Activated naive CD8-positive, alpha-beta T cell treated with anti-CD3 and anti-CD28 coated beads, Interleukin-2, amount 10 ng/mL, durations not matched to agents 7 days and 5 days (primary cell): ENCODE results near the gene TPI1. TPM values are rescaled to one million over a fixed set of nuclear protein-coding genes. Genes with fewer than 3 reads are reported as not detected.
"Not testable (repeated sequence)": the region's sequence is repeated elsewhere in the genome, so short reads cannot be mapped to it uniquely, and the experiment has no call there.

ENCODE experiments used
- ATAC-seq: fragments of 150-1000 bp; cut with Tn5 transposase; one replicate; pipeline ENCODE4 v1.10.0; 2021; ENCODE audit warnings: low read depth, moderate library complexity
- POLR2A ChIA-PET: fragments of 350-600 bp; sonication (Branson Sonifier 250); formaldehyde crosslinking; loops from one replicate; lab custom pipeline; 2021; ENCODE audit warnings: antibody characterized with exemption; lab: Charles Lee
- DNase-seq: peaks from one replicate; pipeline ENCODE4 v3.0.0; 2021
- H3K27ac Mint-ChIP-seq: one replicate; pipeline ENCODE4 v1.8.0; 2022; ENCODE audit warnings: mild to moderate bottlenecking, mixed read lengths
- H3K27me3 Mint-ChIP-seq: one replicate; pipeline ENCODE4 v1.8.0; 2022; ENCODE audit warnings: mild to moderate bottlenecking, moderate library complexity, mixed read lengths
- H3K36me3 Mint-ChIP-seq: one replicate; pipeline ENCODE4 v1.8.0; 2021; ENCODE audit warnings: mild to moderate bottlenecking, mixed read lengths
- H3K4me1 Mint-ChIP-seq: one replicate; pipeline ENCODE4 v1.8.0; 2021; ENCODE audit warnings: mixed read lengths
- H3K4me3 Mint-ChIP-seq: one replicate; pipeline ENCODE4 v1.8.0; 2022; ENCODE audit warnings: mild to moderate bottlenecking, moderate library complexity, mixed read lengths
- H3K9me3 Mint-ChIP-seq: one replicate; pipeline ENCODE4 v1.8.0; 2021; ENCODE audit warnings: mixed read lengths
- total RNA-seq, 2 experiments: library from RNA; stranded (reverse); gene quantifications; one replicate each; pipeline ENCODE4 v1.2.3, GENCODE V29; 2021

The TPI1 gene
- total RNA-seq, 2 experiments from 2014 or later: 1,129 to 1,200 TPM

DNA sequence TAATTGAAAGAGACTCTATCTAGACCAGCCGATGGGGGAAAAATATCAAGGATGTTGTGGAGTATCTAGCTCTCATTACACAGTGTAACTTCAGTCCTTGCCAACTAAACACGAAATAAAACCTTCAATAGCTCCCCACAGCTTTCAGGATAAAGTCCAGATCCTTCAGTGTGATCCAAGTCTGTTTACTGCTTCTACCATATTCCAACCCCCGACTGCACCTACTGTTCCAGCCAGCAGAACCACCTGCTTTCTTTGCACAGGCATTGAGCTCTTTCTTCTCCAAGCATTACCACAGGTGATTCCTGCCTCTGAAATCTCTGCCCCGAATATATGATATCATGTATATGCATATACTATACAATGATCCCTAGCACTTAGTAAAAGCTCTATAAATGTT, 35.1 kb downstream of the TPI1 start:
- Mint-ChIP-seq H3K27ac (peak overlapping the region; percentile 1), H3K4me3 (no peak overlapping the region), H3K4me1 (peaks cover 13% of the 10 kb centered on the region), H3K27me3 (peaks cover 2% of the 10 kb centered on the region), H3K36me3 (no peaks in the 10 kb centered on the region), H3K9me3 (no peaks in the 10 kb centered on the region)
- DNase-seq: no peak
- no peak for ATAC-seq
- POLR2A ChIA-PET: interaction anchor here (1.0 to 1.1 kb wide), 2 partner anchors 11 to 116 kb away, joined by 3 read pairs; partner anchors contain the start of gene LPCAT3

DNA sequence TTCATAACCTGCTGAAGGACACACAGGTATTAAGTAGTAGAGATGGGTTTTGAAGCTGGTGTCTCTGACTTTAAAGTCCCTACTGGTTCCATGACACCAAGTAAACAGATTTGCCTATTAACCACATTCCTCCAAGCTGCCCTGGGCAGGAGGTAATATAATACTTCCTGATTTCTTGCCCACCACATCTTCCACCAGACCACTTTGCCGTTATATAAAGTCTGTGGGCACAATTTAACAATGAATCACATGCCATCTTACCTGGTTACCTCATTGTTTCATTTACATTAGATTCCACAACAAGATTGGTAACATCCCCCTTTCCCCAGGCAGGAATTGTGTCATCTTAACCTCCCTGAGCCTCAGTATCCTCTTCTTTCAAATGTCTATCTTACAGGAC, 36.4 kb downstream of the TPI1 start:
- H3K27ac Mint-ChIP-seq: no peak overlapping the region
- DNase-seq (no peak), ATAC-seq (no peak)
- POLR2A ChIA-PET: interaction anchor here (2.3 to 2.4 kb wide), 2 partner anchors 13 to 31 kb away, joined by 14 to 17 read pairs; partner anchors contain the start of gene SPSB2
- no peaks in the 10 kb centered on the region for H3K36me3 Mint-ChIP-seq
- H3K4me3 Mint-ChIP-seq: no peak overlapping the region
- peaks cover 13% of the 10 kb centered on the region for H3K4me1 Mint-ChIP-seq
- H3K9me3 Mint-ChIP-seq: no peaks in the 10 kb centered on the region
- no peaks in the 10 kb centered on the region for H3K27me3 Mint-ChIP-seq

DNA sequence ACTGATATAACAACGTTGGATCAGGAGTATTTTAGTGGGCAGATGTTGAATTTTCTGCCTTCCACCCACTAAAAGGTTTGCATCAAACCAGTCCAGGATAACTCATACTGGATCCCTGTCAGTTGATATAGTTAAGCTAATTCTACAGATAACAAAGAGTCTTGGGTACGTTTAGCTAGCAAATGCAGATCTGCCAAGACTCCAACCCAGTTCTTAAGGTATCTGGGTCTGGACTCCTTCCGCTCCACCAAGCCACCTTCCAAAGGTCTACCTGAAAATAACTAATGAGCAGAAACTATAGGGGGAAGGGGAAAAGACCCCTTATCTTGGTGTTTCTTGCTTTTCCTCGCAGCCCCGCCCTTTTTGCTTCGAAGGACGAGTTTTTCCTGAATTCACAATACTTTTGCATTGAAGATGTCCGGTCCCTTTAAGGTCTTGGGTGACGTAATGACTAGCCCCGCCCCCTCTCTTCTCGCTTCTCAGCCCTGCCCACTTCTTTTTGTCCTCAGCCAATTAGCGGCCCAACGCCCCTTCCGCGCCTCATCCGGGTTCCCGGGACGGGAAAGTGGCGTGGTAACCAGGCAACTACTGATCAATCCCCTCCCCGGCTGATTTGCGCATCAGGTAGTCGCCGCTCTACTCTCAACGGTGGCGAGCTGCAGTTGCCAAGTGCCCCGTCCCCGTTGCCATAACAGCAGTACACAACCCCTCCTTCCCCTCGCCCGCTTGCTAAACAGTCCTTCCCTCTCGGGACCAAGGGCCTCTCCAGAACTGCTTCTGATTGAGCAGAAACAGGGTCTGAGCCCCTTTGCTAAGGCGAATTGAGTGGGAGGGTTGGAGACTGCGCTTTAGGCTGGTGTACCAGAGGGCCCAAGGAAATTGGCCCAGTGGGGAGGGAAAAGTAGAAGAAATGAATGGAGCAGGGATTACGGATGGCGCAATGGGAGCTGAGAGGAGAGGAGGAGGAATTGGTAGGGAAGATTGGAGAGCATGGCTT, 37.2 kb downstream of the TPI1 start, which contains the start of gene LRRC23:
LRRC23 (plus strand) TSS at position 543 of the 997 bp plus-strand sequence. CDS start 812 bp downstream, outside the sequence.
- peak; percentile 93 for DNase-seq
- Mint-ChIP-seq H3K4me1 (peaks cover 11% of the 10 kb centered on the region), H3K27ac (no peak within 1 kb of the TSS), H3K9me3 (no peaks in the 10 kb centered on the region), H3K4me3 (no peak within 1 kb of the TSS), H3K27me3 (no peaks in the 10 kb centered on the region), H3K36me3 (no peaks in the 10 kb centered on the region)
- ATAC-seq: peak; percentile 94
- POLR2A ChIA-PET: interaction anchor here (0.9 to 2.4 kb wide), 4 partner anchors 10 to 39 kb away, joined by 4 to 17 read pairs (median 10); partner anchors contain the start of genes C12orf57, ENO2, RNU7-1 and SPSB2

DNA sequence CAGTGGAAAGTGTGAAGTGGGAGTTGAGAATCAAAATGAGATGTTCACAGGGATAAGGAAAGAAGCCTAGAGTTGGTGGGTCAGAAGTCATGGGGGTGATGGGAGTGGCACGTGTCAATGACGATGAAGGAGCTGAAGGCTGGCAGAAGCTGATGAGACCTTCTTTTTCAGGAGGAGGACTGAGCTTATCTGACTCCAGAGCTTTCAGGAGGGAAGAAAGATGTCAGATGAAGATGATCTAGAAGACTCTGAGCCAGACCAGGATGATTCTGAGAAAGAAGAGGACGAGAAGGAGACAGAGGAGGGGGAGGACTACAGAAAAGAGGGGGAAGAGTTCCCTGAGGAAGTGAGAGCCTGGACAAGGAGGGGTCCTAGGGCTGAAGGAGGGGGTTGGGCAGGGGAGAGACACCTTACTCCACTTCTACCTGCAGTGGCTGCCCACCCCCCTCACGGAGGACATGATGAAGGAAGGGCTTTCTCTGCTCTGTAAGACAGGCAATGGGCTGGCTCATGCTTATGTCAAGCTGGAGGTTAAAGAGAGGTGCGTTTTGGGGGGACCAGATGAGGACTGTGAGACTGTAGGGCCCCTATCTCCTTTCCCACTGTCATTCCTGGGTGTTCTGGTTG, 38.2 kb downstream of the TPI1 start:
- no peaks in the 10 kb centered on the region for H3K36me3 Mint-ChIP-seq
- DNase-seq (no peak), ATAC-seq (no peak)
- H3K9me3 Mint-ChIP-seq: no peaks in the 10 kb centered on the region
- POLR2A ChIA-PET: interaction anchor here (0.7 to 2.4 kb wide), 5 partner anchors 9 to 53 kb away, joined by 3 to 17 read pairs (median 5); partner anchors contain the start of genes C12orf57, ENO2, RNU7-1 and SPSB2
- H3K4me1 Mint-ChIP-seq: peaks cover 7% of the 10 kb centered on the region
- H3K27me3 Mint-ChIP-seq: no peaks in the 10 kb centered on the region
- no peak overlapping the region for H3K27ac Mint-ChIP-seq
- H3K4me3 Mint-ChIP-seq: no peak overlapping the region

- H3K36me3 Mint-ChIP-seq, H3K27ac Mint-ChIP-seq, H3K9me3 Mint-ChIP-seq, H3K4me3 Mint-ChIP-seq, H3K27me3 Mint-ChIP-seq, DNase-seq, ATAC-seq: not testable (repeated sequence)
- H3K4me1 Mint-ChIP-seq: peaks cover 10% of the 10 kb centered on the region
- POLR2A ChIA-PET: interaction anchor here (0.7 to 2.2 kb wide), 6 partner anchors 17 to 200 kb away, joined by 3 to 9 read pairs (median 6); partner anchors contain the start of genes C12orf57 and RNU7-1
Observed at GRCh38 chr12:6908141-6908540, 40.8 kb downstream of the TPI1 start.

- Mint-ChIP-seq H3K4me1 (peaks cover 11% of the 10 kb centered on the region), H3K4me3 (no peak overlapping the region), H3K9me3 (no peaks in the 10 kb centered on the region), H3K36me3 (no peaks in the 10 kb centered on the region), H3K27ac (peak overlapping the region; percentile 26), H3K27me3 (no peaks in the 10 kb centered on the region)
- ATAC-seq: no peak
- DNase-seq: no peak
- POLR2A ChIA-PET: interaction anchor here (0.5 to 2.2 kb wide), 5 partner anchors 18 to 1027 kb away, joined by 3 to 8 read pairs (median 4); no protein-coding TSS in a partner anchor
Observed at GRCh38 chr12:6909421-6910145, 42.3 kb downstream of the TPI1 start.

GRCh38 chr12:6912164-6912935, 45.0 kb downstream of the TPI1 start:
- POLR2A ChIA-PET: interaction anchor here (0.5 to 3.9 kb wide), 5 partner anchors 21 to 1024 kb away, joined by 4 to 26 read pairs (median 8); partner anchors contain the start of gene SPSB2
- DNase-seq (no peak), ATAC-seq (no peak)
- Mint-ChIP-seq H3K4me3 (peak overlapping the region; percentile 100), H3K9me3 (no peaks in the 10 kb centered on the region), H3K27ac (no peak overlapping the region), H3K36me3 (peaks cover 16% of the 10 kb centered on the region), H3K27me3 (no peaks in the 10 kb centered on the region), H3K4me1 (peaks cover 33% of the 10 kb centered on the region)

GRCh38 chr12:6914246-6914946, 47.1 kb downstream of the TPI1 start, which contains the start of gene ENO2:
TSS of gene ENO2 (plus strand) at chr12:6914580. CDS start at chr12:6915833, 1,253 bp downstream.
- H3K27ac Mint-ChIP-seq: peak within 1 kb of the TSS; percentile 88
- H3K4me3 Mint-ChIP-seq: peak within 1 kb of the TSS; percentile 100
- peaks cover 25% of the 10 kb centered on the region for H3K36me3 Mint-ChIP-seq
- peaks cover 37% of the 10 kb centered on the region for H3K4me1 Mint-ChIP-seq
- peak; percentile 87 for DNase-seq
- ATAC-seq: peak; percentile 92
- no peaks in the 10 kb centered on the region for H3K9me3 Mint-ChIP-seq
- POLR2A ChIA-PET: interaction anchor here (0.6 to 3.9 kb wide), 15 partner anchors 9 to 194 kb away, joined by 4 to 26 read pairs (median 5); partner anchors contain the start of genes C12orf57, CDCA3, LRRC23 and RNU7-1
- no peaks in the 10 kb centered on the region for H3K27me3 Mint-ChIP-seq

GRCh38 chr12:6914947-6915788, 47.8 kb downstream of the TPI1 start:
- Mint-ChIP-seq H3K4me1 (peaks cover 41% of the 10 kb centered on the region), H3K27me3 (no peaks in the 10 kb centered on the region), H3K9me3 (no peaks in the 10 kb centered on the region), H3K4me3 (peak overlapping the region; percentile 100), H3K36me3 (peaks cover 32% of the 10 kb centered on the region), H3K27ac (peak overlapping the region; percentile 88)
- DNase-seq (no peak), ATAC-seq (no peak)
- POLR2A ChIA-PET: interaction anchor here (0.6 to 3.9 kb wide), 12 partner anchors 10 to 193 kb away, joined by 4 to 26 read pairs (median 6); partner anchors contain the start of genes C12orf57, CDCA3, LRRC23 and RNU7-1

GRCh38 chr12:6915789-6916285, 48.5 kb downstream of the TPI1 start:
- ATAC-seq (no peak), DNase-seq (no peak)
- Mint-ChIP-seq H3K4me3 (peak overlapping the region; percentile 100), H3K9me3 (no peaks in the 10 kb centered on the region), H3K27ac (peak overlapping the region; percentile 45), H3K27me3 (no peaks in the 10 kb centered on the region), H3K36me3 (peaks cover 32% of the 10 kb centered on the region), H3K4me1 (peaks cover 41% of the 10 kb centered on the region)
- POLR2A ChIA-PET: interaction anchor here (3.7 to 3.9 kb wide), 2 partner anchors 22 to 43 kb away, joined by 17 to 26 read pairs; partner anchors contain the start of gene SPSB2
